ENCODE results near the gene RASA3. TPM values are rescaled to one million over a fixed set of nuclear protein-coding genes. Genes with fewer than 3 reads are reported as not detected.
A peak's percentile ranks its signal among the peaks of the same experiment; 100 is the strongest.

RASA3 gene
- total and polyA plus RNA-seq, 2 of the 8 experiments (the other 6 are each of a cell fraction or from before 2014, with no cell fraction given) = 7.5 to 21.9 TPM

DNA sequence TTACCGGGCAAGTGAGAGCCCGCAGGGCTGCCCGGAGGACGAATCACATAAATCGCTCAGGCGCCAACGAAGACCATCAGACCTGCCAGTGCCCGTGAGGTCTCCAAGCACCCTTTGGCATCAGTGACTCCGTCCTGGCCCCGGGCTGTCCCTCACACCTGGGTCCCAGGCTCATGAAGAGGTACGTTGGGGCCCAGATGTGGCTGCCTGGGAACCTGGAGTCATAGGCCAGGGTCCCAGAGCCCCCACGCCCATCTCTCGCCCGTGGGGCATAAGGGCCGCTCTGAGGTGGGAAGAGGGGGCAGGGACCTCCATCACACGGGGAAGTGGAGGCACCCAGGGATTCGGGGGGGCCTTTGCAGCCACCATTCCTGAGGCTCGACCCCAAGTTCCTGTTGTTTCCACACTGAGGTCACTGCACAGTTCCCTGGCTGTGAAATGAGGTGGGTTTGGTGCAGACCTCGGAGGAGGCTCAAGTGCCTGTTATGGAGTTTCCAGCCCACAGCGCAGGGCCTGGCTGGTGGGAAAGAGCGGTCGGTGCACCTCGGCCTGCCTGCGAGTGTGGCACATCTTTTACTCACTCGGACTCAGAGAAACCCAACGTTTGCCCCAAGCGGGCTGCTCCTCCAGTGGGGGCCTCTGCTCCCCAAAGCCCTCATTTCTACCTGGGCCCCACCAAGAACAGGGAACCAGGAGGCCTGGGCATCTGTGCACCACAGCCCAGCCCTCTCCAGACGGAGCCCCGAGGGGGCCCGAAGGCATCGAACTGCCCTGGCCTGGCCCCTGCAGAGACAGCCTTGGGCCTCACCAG, 122.6 kb downstream of the RASA3 start:
- Histone ChIP-seq H3K9me3 (ENCODE audit: insufficient read depth in 2 of 2, low read depth in 1 of 2, low read length in 1 of 2) (no peaks in the 10 kb centered on the region), H3K4me2 (ENCODE audit: insufficient read depth in 1 of 2, low read depth in 2 of 2, low read length in 2 of 2) (no peak overlapping the region), H3K36me3 (ENCODE audit: control insufficient read depth in 2 of 4, insufficient read depth in 4 of 4, low read length in 3 of 4) (no peaks in the 10 kb centered on the region), H2BK12ac (ENCODE audit: low read depth, low read length) (no peak overlapping the region), H3K4me3 (ENCODE audit: extremely low read depth in 1 of 4, insufficient read depth in 2 of 4, low read depth in 3 of 4, low read length in 4 of 4) (no peak overlapping the region), H2AFZ (ENCODE audit: low read length) (no peak overlapping the region), H3K23ac (ENCODE audit: insufficient read length) (no peak overlapping the region), H3K4me1 (replicated peaks in 1 of 4; ENCODE audit: control insufficient read depth in 3 of 4, insufficient read depth in 4 of 4, low read length in 3 of 4) (no peaks in the 10 kb centered on the region), H4K20me1 (replicated peaks in 1 of 2; ENCODE audit: control insufficient read depth in 1 of 2, insufficient read depth in 2 of 2, low read length in 2 of 2) (peaks cover 0 to 3% of the 10 kb centered on the region in 2 experiments), H3K56ac (replicated peaks; ENCODE audit: insufficient read length, low read depth, low read length) (no peak overlapping the region), H2BK120ac (replicated peaks; ENCODE audit: low read depth, low read length) (no peak overlapping the region), H3K27ac (ENCODE audit: low read depth, low read length) (no peak overlapping the region), H4K5ac (ENCODE audit: insufficient read length, low read depth, low read length) (no peak overlapping the region), H3K4ac (replicated peaks; ENCODE audit: insufficient read length, low read depth, low read length) (no peak overlapping the region), H2AK5ac (ENCODE audit: low read depth, low read length) (no peak overlapping the region), H3K18ac (ENCODE audit: extremely low read depth, low read length) (no peak overlapping the region), H3K23me2 (ENCODE audit: low read depth, low read length) (peaks cover 5% of the 10 kb centered on the region; the same call in 1 of the 2 replicates), H3K79me1 (ENCODE audit: low read depth, low read length) (no peaks in the 10 kb centered on the region), H4K8ac (ENCODE audit: extremely low read depth, insufficient read depth, low read length) (0 out of 2 replicates have a peak overlapping the region, but pooled peaks have one; percentile 5), H2BK20ac (ENCODE audit: low read length) (no peak overlapping the region), H3K27me3 (replicated peaks in 1 of 4; ENCODE audit: control insufficient read depth in 3 of 4, extremely low read depth in 1 of 4, insufficient read depth in 3 of 4, low read length in 3 of 4) (no peaks in the 10 kb centered on the region), H2BK5ac (ENCODE audit: low read depth, low read length) (no peak overlapping the region), H4K91ac (replicated peaks; ENCODE audit: insufficient read length, low read length) (no peak overlapping the region), H3K9ac (replicated peaks in 1 of 4; ENCODE audit: extremely low read depth in 1 of 4, low read depth in 3 of 4, low read length in 3 of 4) (no peak overlapping the region), H3K79me2 (ENCODE audit: control insufficient read depth in 1 of 2, insufficient read depth in 2 of 2, low read length in 2 of 2) (no peaks in the 10 kb centered on the region), H2BK15ac (ENCODE audit: low read length) (no peak overlapping the region), H3K14ac (ENCODE audit: insufficient read length) (no peak overlapping the region)
- DNase-seq (ENCODE audit: low read depth in 1 of 2, low spot score in 2 of 2) = no peak
- no peak for FAIRE-seq
- ChIA-PET POLR2A (ENCODE audit: partially characterized antibody) (no interaction called here), CTCF (ENCODE audit: partially characterized antibody) (interaction anchor here (0.6 kb wide), 1 partner anchor 145 kb away, joined by 3 read pairs; no protein-coding TSS in a partner anchor)
- WGBS, 2 experiments (ENCODE audit: extremely low coverage in 1 of 2, insufficient coverage in 1 of 2, insufficient read length in 1 of 2, insufficient replicate concordance in 2 of 2, low coverage in 1 of 2, low lambda C conversion rate in 2 of 2, missing lambda C conversion rate in 1 of 2) = 89% methylated on average over 31 of the region's 31 CpGs; no CpG with 5 or more reads in 1 of the 2 experiments
- TF ChIP-seq HDAC2 (IDR thresholded peaks at IDR 0.05; ENCODE audit: borderline replicate concordance in 1 of 2, low read depth in 2 of 2, low read length in 2 of 2) (no peak), RXRA (IDR thresholded peaks at IDR 0.05; ENCODE audit: insufficient read depth, low read depth, low read length) (no peak), JUN (IDR thresholded peaks at IDR 0.05; ENCODE audit: low read depth, low read length) (no peak), RNF2 (IDR thresholded peaks at IDR 0.05; ENCODE audit: borderline replicate concordance, low read depth, low read length, missing control alignments, poor library complexity, severe bottlenecking) (no peak), BCL11A (IDR thresholded peaks at IDR 0.05; ENCODE audit: low read depth in 2 of 2, low read length in 2 of 2) (no peak), NRF1 (IDR thresholded peaks at IDR 0.05; ENCODE audit: low read depth, low read length) (no peak)
- TF ChIP-seq, protein P1, sequence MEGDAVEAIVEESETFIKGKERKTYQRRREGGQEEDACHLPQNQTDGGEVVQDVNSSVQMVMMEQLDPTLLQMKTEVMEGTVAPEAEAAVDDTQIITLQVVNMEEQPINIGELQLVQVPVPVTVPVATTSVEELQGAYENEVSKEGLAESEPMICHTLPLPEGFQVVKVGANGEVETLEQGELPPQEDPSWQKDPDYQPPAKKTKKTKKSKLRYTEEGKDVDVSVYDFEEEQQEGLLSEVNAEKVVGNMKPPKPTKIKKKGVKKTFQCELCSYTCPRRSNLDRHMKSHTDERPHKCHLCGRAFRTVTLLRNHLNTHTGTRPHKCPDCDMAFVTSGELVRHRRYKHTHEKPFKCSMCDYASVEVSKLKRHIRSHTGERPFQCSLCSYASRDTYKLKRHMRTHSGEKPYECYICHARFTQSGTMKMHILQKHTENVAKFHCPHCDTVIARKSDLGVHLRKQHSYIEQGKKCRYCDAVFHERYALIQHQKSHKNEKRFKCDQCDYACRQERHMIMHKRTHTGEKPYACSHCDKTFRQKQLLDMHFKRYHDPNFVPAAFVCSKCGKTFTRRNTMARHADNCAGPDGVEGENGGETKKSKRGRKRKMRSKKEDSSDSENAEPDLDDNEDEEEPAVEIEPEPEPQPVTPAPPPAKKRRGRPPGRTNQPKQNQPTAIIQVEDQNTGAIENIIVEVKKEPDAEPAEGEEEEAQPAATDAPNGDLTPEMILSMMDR (IDR thresholded peaks at IDR 0.05; ENCODE audit: control extremely low read depth in 1 of 3, insufficient read depth in 1 of 3, low read depth in 1 of 3, low read length in 3 of 3) = no peak
- TF ChIP-seq, protein P2, sequence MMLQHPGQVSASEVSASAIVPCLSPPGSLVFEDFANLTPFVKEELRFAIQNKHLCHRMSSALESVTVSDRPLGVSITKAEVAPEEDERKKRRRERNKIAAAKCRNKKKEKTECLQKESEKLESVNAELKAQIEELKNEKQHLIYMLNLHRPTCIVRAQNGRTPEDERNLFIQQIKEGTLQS (IDR thresholded peaks at IDR 0.05; ENCODE audit: insufficient read depth, low read depth, low read length) = no peak
